ENCODE results near the gene CEBPE.

The CEBPE gene

DNA sequence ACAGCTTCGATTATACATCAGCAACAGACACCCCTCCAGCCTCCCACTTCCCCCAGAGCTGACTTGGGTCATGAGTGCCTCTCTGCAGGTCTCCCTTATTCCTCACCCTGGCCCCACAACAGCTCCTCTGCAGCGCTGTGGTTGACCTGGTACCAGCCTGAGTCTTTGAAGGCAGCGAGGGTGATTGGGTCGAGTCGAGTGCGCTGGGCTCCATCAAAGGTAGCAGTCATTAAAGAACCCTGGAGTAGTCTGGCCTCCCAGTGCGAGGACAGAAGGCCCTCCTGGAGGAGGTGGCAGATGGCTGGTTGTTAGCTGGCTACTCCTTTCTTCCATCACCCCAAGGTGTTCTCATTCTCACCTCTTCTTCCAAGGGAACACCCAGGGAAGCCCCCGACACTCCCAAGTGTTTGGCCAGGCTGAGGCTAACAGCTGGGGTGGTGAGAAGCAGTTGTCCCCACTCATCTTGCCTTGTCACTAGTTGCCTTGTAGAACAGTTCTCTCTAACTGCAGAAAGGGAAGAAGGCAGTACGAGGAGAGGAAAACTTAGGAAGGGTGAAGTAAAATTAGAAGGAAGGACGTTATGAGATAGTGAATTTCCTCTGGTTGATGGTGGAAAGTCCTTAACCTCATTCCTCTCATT, 16.9 kb downstream of the CEBPE start:
- no peak for DNase-seq

- DNase-seq, result no peak
Observed at GRCh38 chr14:23101213-23101970, 17.7 kb downstream of the CEBPE start.

- DNase-seq, result no peak
Observed at GRCh38 chr14:23099212-23099861, 19.7 kb downstream of the CEBPE start.

GRCh38 chr14:23097786-23098185, 21.3 kb downstream of the CEBPE start:
- DNase-seq, result no peak

DNA sequence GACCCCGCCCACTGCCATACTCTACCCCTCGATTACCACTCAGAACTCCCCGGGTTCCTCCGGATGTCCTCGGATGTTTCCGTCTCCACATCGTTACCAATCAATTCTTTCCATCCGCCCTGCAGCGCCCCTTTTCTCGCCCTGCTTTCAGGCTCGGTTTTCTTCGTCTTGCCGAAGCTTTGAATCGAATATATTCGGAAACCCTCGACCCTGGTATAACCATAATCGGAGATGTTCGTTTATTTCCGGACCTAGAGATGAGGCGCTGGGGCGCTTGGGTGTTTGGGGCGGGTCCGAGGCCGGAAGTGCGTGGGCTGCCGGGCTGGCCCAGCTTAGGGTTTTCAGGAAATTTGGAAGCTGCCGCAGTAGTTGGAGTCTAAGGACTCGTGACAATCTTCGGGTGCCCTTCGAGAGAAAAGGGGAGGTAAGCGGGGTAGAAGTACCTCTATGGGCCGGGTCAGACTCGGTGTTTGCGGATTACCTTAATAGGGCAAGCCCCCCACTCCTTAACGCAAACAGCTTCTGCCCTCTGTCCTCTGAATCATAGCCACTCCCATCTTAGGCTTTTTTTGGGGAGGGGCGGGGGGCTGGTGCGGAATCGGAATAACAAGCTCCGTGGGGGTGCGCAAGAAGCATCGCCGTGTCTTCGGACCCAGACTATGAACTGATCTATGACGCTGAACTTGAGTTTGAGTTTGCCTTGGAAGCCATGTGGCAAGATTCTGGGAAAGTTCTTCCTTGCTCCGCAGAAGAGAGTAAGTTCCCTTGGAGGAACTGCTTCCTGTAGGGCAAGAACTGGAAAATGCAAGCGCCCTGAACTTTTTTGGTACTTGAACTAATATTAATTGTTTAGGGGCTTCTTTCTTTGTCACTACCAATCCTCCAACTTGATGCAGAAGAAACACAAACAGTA, 23.6 kb downstream of the CEBPE start, which contains the start of gene C14orf119:
Gene C14orf119, plus strand, starts transcription at position 310 of the 913 bp plus-strand sequence. CDS start 2,154 bp downstream, outside the sequence.
- DNase-seq, result peak; percentile 100

DNA sequence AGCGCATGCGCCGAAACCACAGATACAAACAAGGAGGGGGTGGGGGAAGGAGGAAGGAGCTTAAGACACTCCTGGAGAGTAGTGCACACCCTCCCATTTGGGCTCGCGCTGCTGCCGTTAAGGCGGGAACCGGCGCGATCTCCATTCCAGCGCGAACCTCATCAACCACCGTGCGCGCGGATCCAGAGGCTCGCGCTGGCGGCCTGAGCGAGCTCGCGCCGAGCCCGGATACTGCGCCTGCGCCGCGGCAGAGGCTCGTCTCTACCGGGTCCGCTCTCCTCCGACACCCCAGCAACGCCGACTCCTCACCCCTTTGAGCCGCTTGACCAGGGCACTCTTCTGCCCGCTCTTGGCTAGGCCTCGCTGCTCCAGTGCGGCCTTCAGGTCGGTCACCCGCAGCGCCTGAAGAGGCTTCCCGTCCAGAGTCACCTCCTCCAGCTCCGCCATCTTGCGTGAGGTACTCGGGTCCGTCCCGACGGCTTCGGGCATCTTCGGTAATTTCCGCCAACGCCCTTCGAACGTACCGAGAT, 24.3 kb downstream of the CEBPE start, which contains the start of gene ACIN1:
Gene ACIN1, minus strand, starts transcription at position 471 of the 530 bp plus-strand sequence. Its CDS starts 24 bp downstream, at position 447.
- peak in 1 of 2 donors; percentile 84 for DNase-seq

DNA sequence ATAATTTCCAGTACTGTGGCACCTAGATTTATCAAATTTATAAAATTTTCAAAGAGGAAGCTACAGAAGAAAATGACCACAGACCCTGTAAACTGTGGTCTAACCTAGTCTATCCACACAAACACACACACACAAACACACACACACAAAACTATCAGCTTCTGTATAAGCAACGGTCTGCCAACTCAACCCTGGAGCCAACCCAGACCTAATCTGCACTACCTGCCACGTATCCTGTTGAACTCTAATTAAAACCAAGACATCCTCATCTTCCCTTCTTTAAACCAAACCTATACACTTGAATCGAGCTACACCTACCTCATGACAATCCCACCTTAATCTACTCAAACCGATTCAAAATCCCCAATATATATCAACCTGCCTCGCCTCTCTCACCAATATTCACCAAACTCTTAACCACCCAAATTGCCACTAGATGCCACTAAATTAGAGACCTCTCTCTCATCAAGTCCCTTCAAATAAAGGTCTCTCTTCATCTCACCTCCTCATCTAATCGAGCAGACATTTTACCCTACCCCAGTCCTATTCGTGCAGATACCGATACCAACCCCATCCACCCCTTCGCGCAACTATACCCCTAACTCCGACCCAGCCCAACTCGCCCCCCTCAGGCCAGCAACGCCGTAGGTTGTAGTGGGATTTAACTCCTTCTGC, 24.9 kb downstream of the CEBPE start:
- peak in 1 of 2 donors; percentile 84 for DNase-seq

DNA sequence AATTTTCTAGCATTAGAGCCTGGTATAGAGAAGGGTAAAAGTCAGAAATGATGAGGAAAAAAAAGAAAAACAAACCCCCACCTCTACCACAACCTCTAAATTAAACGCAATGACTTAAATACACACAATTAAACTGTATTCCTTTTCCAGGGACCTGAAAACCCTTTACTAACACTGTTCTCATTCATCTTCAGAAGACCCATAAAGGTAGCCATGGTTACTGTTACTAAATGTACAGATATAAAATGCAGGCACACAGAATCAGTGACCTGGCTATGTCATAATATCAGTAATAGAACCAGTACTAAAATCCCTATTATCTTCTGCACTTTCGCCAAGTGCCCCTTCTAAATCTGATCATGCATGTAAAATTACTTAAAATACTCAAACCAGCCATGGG, 25.5 kb downstream of the CEBPE start:
- no peak for DNase-seq

GRCh38 chr14:23093104-23093503, 26.0 kb downstream of the CEBPE start:
- DNase-seq, result no peak

GRCh38 chr14:23091294-23092225, 27.5 kb downstream of the CEBPE start:
- DNase-seq, result no peak

DNA sequence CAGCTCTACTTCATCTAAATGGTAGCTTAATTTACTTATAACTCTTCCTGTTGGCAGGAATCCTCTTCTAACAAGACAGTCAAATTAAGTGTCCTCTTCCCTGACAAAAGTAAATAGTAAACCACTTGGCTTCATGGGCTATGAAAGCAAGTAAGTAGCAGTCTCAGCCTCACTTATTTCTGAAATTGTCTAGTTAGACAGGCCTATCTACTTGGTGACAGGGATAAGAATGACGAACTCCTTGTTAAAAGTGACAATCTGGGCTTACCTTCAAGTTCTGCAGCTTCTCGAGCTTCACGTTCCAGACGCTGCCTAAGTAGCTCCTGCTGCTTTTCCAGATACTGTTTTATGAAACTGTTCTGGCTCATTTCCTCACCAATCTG, 28.8 kb downstream of the CEBPE start:
- no peak for DNase-seq

- no peak for DNase-seq
Observed at GRCh38 chr14:23089498-23090253, 29.4 kb downstream of the CEBPE start.

GRCh38 chr14:23086565-23086964, 32.5 kb downstream of the CEBPE start:
- DNase-seq, result no peak

GRCh38 chr14:23085458-23085857, 33.6 kb downstream of the CEBPE start:
- no peak for DNase-seq

- no peak for DNase-seq
Observed at GRCh38 chr14:23080474-23080873, 38.6 kb downstream of the CEBPE start.

DNA sequence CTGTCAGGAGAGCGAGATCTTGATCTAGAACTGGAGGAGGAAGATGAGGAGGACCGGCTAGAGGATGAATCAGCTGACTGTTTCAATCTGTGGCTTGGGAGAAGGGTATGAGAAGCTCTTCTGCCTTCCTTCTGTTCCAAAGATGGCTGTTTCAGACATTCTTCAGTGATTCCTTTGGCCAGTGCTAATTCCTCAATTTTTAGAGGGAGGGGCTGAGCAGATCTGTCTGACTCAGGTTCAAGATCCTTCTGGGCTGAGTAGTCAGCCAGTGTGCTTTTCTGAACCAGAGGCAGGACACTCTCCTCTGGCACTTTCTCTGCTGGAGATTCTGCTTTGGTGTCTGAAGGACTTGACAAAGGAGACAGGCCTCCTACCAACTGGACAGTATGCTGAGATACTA, 39.3 kb downstream of the CEBPE start:
- no peak for DNase-seq

DNA sequence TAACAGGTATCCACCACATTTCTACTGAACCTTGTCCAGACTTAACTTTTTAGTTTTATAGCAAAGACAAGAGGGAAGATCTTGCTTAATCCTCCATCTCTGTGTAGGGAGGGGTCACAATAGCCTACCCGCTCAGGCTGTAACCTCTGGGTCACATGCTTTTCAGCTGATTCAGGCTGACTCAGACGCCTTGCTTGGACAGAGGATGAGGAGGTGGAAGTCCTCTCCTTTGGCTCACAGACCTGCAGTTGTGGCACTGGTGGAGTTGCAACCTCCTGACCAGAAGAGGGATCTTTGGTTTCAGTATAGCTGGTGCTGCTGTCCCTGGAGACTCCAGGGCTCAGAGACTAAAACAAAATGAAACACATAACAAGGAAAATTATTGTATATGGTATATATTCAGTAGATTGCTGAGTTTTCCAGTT, 40.4 kb downstream of the CEBPE start:
- peak in 1 of 2 donors; percentile 63 for DNase-seq

- no peak for DNase-seq
Observed at GRCh38 chr14:23077962-23078361, 41.1 kb downstream of the CEBPE start.

- DNase-seq, result peak in 1 of 2 donors; percentile 62
Observed at GRCh38 chr14:23076785-23077408, 42.2 kb downstream of the CEBPE start.

All from CD4-positive, alpha-beta T cell treated with Interferon alpha-2 for 1 hour (primary cell).